CD14-positive monocyte (primary cell): ENCODE results near the gene DTNB. TPM values are rescaled to one million over a fixed set of nuclear protein-coding genes. Genes with fewer than 3 reads are reported as not detected.
A peak's percentile ranks its signal among the peaks of the same experiment; 100 is the strongest.

Source experiments
- DNase-seq, 3 donors: peaks; one replicate each; pipeline ENCODE4 v3.0.0-alpha.2; 2011 to 2022
- H2AFZ ChIP-seq: 2 replicates; pipeline ENCODE4 v1.6.0; 2012; ENCODE audit warnings: mild to moderate bottlenecking, low read depth, low read length, inconsistent platforms; ENCODE audit not compliant: insufficient read depth, poor library complexity, severe bottlenecking
- H3K27ac ChIP-seq, 2 donors: 1 replicate in 1 of 2; 2 replicates in 1 of 2; pipeline ENCODE4 v1.5.1; 2012 to 2013; ENCODE audit warnings: low read length in 2 of 2, control low read depth in 1 of 2, inconsistent platforms in 1 of 2, low read depth in 1 of 2, mild to moderate bottlenecking in 1 of 2
- H3K27me3 ChIP-seq, 2 donors: one replicate each; pipeline versions ENCODE4 v1.6.0 to v1.6.1; 2011 to 2013; ENCODE audit warnings: low read length in 2 of 2; ENCODE audit not compliant: control insufficient read depth in 2 of 2, insufficient read depth in 2 of 2
- H3K36me3 ChIP-seq, 2 donors: replicated peaks in 1 of 2; 1 replicate in 1 of 2; 2 replicates in 1 of 2; pipeline versions ENCODE4 v1.5.1 to v1.6.1; 2012 to 2013; ENCODE audit warnings: low read length in 2 of 2, control low read depth in 1 of 2, inconsistent platforms in 1 of 2, mild to moderate bottlenecking in 1 of 2; ENCODE audit not compliant: insufficient read depth in 2 of 2, control insufficient read depth in 1 of 2
- H3K4me1 ChIP-seq, 2 donors: 1 replicate in 1 of 2; 2 replicates in 1 of 2; pipeline versions ENCODE4 v1.5.1 to v1.6.1; 2012 to 2013; ENCODE audit warnings: low read length in 2 of 2, control low read depth in 1 of 2, inconsistent platforms in 1 of 2, mild to moderate bottlenecking in 1 of 2, moderate library complexity in 1 of 2; ENCODE audit not compliant: insufficient read depth in 2 of 2, control insufficient read depth in 1 of 2
- H3K4me2 ChIP-seq: replicated peaks from 2 replicates; pipeline ENCODE3; 2012; ENCODE audit warnings: low read length, moderate library complexity, mild to moderate bottlenecking; ENCODE audit not compliant: poor library complexity, severe bottlenecking; ENCODE audit errors: extremely low read depth
- H3K4me3 ChIP-seq, 3 experiments: fragments of 200-600 bp in 1 of 3; sonication (generic) in 1 of 3; replicated peaks in 1 of 3; 1 replicate in 2 of 3; 2 replicates in 1 of 3; pipeline ENCODE4 v1.5.1; 2011 to 2013; ENCODE audit warnings: low read length in 3 of 3, mild to moderate bottlenecking in 3 of 3, control low read depth in 2 of 3, low read depth in 2 of 3, inconsistent platforms in 1 of 3, moderate library complexity in 1 of 3
- H3K79me2 ChIP-seq: 2 replicates; pipeline ENCODE4 v1.6.0; 2012; ENCODE audit warnings: mild to moderate bottlenecking, control low read depth, inconsistent platforms, low read length, moderate library complexity; ENCODE audit not compliant: insufficient read depth
- H3K9ac ChIP-seq: 2 replicates; pipeline ENCODE4 v1.6.0; 2017; ENCODE audit warnings: low read length, mild to moderate bottlenecking; ENCODE audit not compliant: insufficient read depth, poor library complexity, severe bottlenecking
- H3K9me3 ChIP-seq, 2 donors: replicated peaks in 1 of 2; 1 replicate in 1 of 2; 2 replicates in 1 of 2; pipeline versions ENCODE4 v1.5.1 to v1.6.1; 2012 to 2013; ENCODE audit warnings: low read length in 2 of 2, control low read depth in 1 of 2; ENCODE audit not compliant: control insufficient read depth in 1 of 2, insufficient read depth in 1 of 2
- H4K20me1 ChIP-seq: 2 replicates; pipeline ENCODE4 v1.6.0; 2012; ENCODE audit warnings: mild to moderate bottlenecking, low read length, control low read depth, moderate library complexity; ENCODE audit not compliant: insufficient read depth
- H3K27ac Mint-ChIP-seq, 7 donors: one replicate each; pipeline ENCODE4 v1.8.0; 2020; ENCODE audit warnings: mild to moderate bottlenecking in 7 of 7, mixed read lengths in 7 of 7, moderate library complexity in 6 of 7, inconsistent platforms in 2 of 7
- H3K27me3 Mint-ChIP-seq, 3 donors: one replicate each; pipeline ENCODE4 v1.8.0; 2021 to 2022; ENCODE audit warnings: low read depth in 3 of 3, mild to moderate bottlenecking in 3 of 3, mixed read lengths in 3 of 3, moderate library complexity in 3 of 3, inconsistent platforms in 1 of 3
- H3K36me3 Mint-ChIP-seq, 2 donors: one replicate each; pipeline ENCODE4 v1.8.0; 2020; ENCODE audit warnings: mixed read lengths in 2 of 2, inconsistent platforms in 1 of 2, mild to moderate bottlenecking in 1 of 2
- H3K4me1 Mint-ChIP-seq: one replicate; pipeline ENCODE4 v1.8.0; 2020; ENCODE audit warnings: mild to moderate bottlenecking, mixed read lengths
- H3K4me3 Mint-ChIP-seq, 2 donors: one replicate each; pipeline ENCODE4 v1.8.0; 2020; ENCODE audit warnings: mild to moderate bottlenecking in 2 of 2, mixed read lengths in 2 of 2, moderate library complexity in 1 of 2
- H3K9me3 Mint-ChIP-seq, 7 donors: one replicate each; pipeline ENCODE4 v1.8.0; 2020 to 2022; ENCODE audit warnings: mixed read lengths in 7 of 7, mild to moderate bottlenecking in 6 of 7, moderate library complexity in 6 of 7, inconsistent platforms in 2 of 7
- WGBS: methylation state at CpG from one replicate; pipeline ENCODE4 v1.1.5; 2013; ENCODE audit warnings: missing lambda C conversion rate; ENCODE audit not compliant: insufficient coverage; 5-methylcytosine and 5-hydroxymethylcytosine counted together
- intact Hi-C, 2 donors: fragments of 100-400 bp; cut with micrococcal nuclease; formaldehyde crosslinking; loops; one replicate each; pipeline versions ENCODE4 v1.15.0 to v1.15.1; 2023
- polyA minus RNA-seq: library from RNA; depleted of rRNA, polyadenylated mRNA; stranded (reverse); fragments of >200 nt; gene quantifications from 2 replicates; pipeline ENCODE4 v1.2.3, GENCODE V29; 2012
- polyA plus RNA-seq, 3 donors: library from polyadenylated mRNA; depleted of rRNA in 1 of 3; unstranded in 2 of 3; stranded (reverse) in 1 of 3; fragments of 300-500 nt in 2 of 3; fragments of >200 nt in 1 of 3; fragmentation: Illumina TruSeq in 2 of 3; gene quantifications; 1 replicate in 2 of 3; 2 replicates in 1 of 3; pipeline ENCODE4 v1.2.3, GENCODE V29; 2012 to 2021
- total RNA-seq, 12 experiments: library from RNA in 1 of 12; stranded (reverse) in 1 of 12; fragments of 120-200 nt in 1 of 12; gene quantifications; one replicate each; pipeline ENCODE4 v1.2.4 and lab custom pipeline; 2013 to 2026; ENCODE audit warnings: mixed read lengths in 6 of 12, inconsistent platforms in 1 of 12
- TF ChIP-seq, protein P1 (sequence below): fragments of 200-600 bp; IDR thresholded peaks from one replicate; pipeline ENCODE4 v1.8.0; 2022; ENCODE audit warnings: antibody characterized with exemption, mild to moderate bottlenecking

Gene DTNB
- 2.3 TPM for total RNA-seq (2013)
- polyA plus RNA-seq (1 to 10 TPM; 3.0 to 4.2 (median 3.3) TPM), polyA minus RNA-seq (2.0 and 3.3 TPM in 2 replicates), total RNA-seq (lab: John Stamatoyannopoulos, UW) (1.5 to 8.4 (median 5.2) reads per million in 11 experiments)

- peak; percentile 45 to 70 (median 51) for DNase-seq
- H3K79me2 ChIP-seq = no peaks in the 10 kb centered on the region
- under 1% methylated on average over 82 of the region's 111 CpGs for whole genome bisulfite sequencing
- intact Hi-C loops = no loop called here
- peaks cover 7 to 12% of the 10 kb centered on the region in 2 donors for H3K27me3 ChIP-seq
- Mint-ChIP-seq H3K27me3 (peaks cover 6 to 12% (median 9%) of the 10 kb centered on the region in 3 donors), H3K9me3 (peaks cover 0 to 1% (median 0%) of the 10 kb centered on the region in 7 donors), H3K36me3 (peaks cover 0 to 2% of the 10 kb centered on the region in 2 donors), H3K27ac (peak within 1 kb of the TSS in 5 of 7 donors; percentile 5 to 51 (median 27)), H3K4me1 (peaks cover 25% of the 10 kb centered on the region), H3K4me3 (peak within 1 kb of the TSS; percentile 88 to 91)
- H3K4me2 ChIP-seq = peak within 1 kb of the TSS; percentile 97
- TF ChIP-seq, protein P1, sequence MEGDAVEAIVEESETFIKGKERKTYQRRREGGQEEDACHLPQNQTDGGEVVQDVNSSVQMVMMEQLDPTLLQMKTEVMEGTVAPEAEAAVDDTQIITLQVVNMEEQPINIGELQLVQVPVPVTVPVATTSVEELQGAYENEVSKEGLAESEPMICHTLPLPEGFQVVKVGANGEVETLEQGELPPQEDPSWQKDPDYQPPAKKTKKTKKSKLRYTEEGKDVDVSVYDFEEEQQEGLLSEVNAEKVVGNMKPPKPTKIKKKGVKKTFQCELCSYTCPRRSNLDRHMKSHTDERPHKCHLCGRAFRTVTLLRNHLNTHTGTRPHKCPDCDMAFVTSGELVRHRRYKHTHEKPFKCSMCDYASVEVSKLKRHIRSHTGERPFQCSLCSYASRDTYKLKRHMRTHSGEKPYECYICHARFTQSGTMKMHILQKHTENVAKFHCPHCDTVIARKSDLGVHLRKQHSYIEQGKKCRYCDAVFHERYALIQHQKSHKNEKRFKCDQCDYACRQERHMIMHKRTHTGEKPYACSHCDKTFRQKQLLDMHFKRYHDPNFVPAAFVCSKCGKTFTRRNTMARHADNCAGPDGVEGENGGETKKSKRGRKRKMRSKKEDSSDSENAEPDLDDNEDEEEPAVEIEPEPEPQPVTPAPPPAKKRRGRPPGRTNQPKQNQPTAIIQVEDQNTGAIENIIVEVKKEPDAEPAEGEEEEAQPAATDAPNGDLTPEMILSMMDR = no peak
- no peaks in the 10 kb centered on the region for H3K9me3 ChIP-seq
- peaks cover 18 to 22% of the 10 kb centered on the region in 2 donors for H3K4me1 ChIP-seq
- peak within 1 kb of the TSS in 1 of 2 donors; percentile 42 for H3K27ac ChIP-seq
- peak within 1 kb of the TSS; percentile 50 to 87 (median 74) for H3K4me3 ChIP-seq
- no peaks in the 10 kb centered on the region for H4K20me1 ChIP-seq
- peak within 1 kb of the TSS; percentile 96 for H2AFZ ChIP-seq
- no peaks in the 10 kb centered on the region for H3K36me3 ChIP-seq
- H3K9ac ChIP-seq = peak within 1 kb of the TSS; percentile 70
These were observed at the start of gene DTNB for GRCh38 chr2:25673300-25674076. Gene DTNB (minus strand): TSS chr2:25673577. CDS start chr2:25652660, 20,917 bp downstream.

GRCh38 chr2:25722224-25722623 is 48.8 kb upstream of the DTNB start:
- intact Hi-C loops = no loop called here
- TF ChIP-seq, protein P1 = no peak
- no peak for DNase-seq
- WGBS = 80% methylated on average over 1 of the region's 3 CpGs
- H3K9me3 ChIP-seq = no peaks in the 10 kb centered on the region
- Mint-ChIP-seq H3K27ac (no peak overlapping the region), H3K4me3 (no peak overlapping the region), H3K4me1 (no peaks in the 10 kb centered on the region), H3K9me3 (peaks cover 0 to 5% (median 0%) of the 10 kb centered on the region in 7 donors), H3K36me3 (no peaks in the 10 kb centered on the region), H3K27me3 (peaks cover 2 to 4% (median 2%) of the 10 kb centered on the region in 3 donors)
- no peak overlapping the region for H3K27ac ChIP-seq
- no peak overlapping the region for H3K9ac ChIP-seq
- H3K4me2 ChIP-seq = no peak overlapping the region
- no peak overlapping the region for H2AFZ ChIP-seq
- no peak overlapping the region for H3K4me3 ChIP-seq
- H3K79me2 ChIP-seq = no peaks in the 10 kb centered on the region
- no peaks in the 10 kb centered on the region for H4K20me1 ChIP-seq
- H3K36me3 ChIP-seq = no peaks in the 10 kb centered on the region
- no peaks in the 10 kb centered on the region for H3K27me3 ChIP-seq
- H3K4me1 ChIP-seq = no peaks in the 10 kb centered on the region
